GM10248 (cell line): Measurements from ENCODE around the gene MPPED2.

Experiments
- CTCF ChIA-PET: fragments of 300-600 bp; sonication (Branson Sonifier 250); formaldehyde crosslinking; extraction: SDS; loops from one replicate; lab custom pipeline; 2021; ENCODE audit warnings: antibody characterized with exemption; lab: Yijun Ruan, JAX
- POLR2A ChIA-PET: fragments of 350-650 bp; sonication (Branson Sonifier 250); formaldehyde crosslinking; extraction: SDS; loops from one replicate; lab custom pipeline; 2020; ENCODE audit warnings: antibody characterized with exemption; lab: Yijun Ruan, JAX
- DNase-seq: peaks from one replicate; pipeline ENCODE4 v3.0.0; 2012; ENCODE audit errors: extremely low spot score
- CTCF ChIP-seq: IDR thresholded peaks from 2 replicates; pipeline ENCODE4 v1.5.1; 2012; ENCODE audit warnings: mild to moderate bottlenecking, low read depth; ENCODE audit errors: extremely low read depth, missing control alignments, control extremely low read depth

The MPPED2 gene

GRCh38 chr11:30377347-30377746 is 208.8 kb downstream of the MPPED2 start:
- DNase-seq = no peak
- no peak for TF ChIP-seq CTCF
- ChIA-PET CTCF (interaction anchor here (0.7 to 1.5 kb wide), 4 partner anchors 10 to 518 kb away, joined by 3 to 4 read pairs (median 3); no protein-coding TSS in a partner anchor), POLR2A (no interaction called here)

DNA sequence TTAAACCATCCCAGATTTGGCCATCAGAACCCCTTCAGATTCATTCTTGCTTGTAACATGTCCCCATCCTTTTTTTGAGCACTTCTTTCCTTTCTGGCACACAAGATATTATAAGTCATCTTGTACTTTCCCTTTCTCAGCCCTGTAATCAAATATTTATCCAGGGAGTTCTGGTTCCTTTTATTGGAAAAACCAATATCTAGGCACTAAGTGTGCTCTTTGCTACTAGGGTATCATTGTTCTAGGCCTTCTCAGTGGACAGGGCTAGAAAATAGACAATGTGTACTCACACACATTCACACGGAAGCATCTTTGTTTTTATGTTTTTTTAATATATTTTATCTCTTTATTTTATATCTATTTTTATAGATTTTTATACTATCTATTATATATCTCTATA is 216.0 kb downstream of the MPPED2 start:
- DNase-seq = no peak
- ChIA-PET POLR2A (no interaction called here), CTCF (no interaction called here)
- TF ChIP-seq CTCF = no peak

DNA sequence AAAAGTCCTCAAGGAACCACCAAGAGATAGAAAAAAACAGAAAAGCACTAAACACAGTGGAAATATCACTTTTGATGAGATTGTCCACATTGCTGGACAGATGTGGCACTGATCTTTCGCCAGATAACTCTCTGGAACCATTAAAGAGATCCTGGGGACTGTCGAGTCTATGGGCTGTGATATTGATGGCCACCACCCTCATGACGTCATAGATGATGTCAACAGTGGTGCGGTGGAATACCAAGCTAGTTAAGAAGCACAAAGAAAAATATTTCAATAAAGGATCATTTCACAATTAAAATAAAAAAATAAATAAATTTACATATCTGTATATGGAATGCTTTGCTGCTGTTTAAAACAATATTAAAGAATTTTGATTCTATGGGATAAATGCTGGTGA is 217.8 kb downstream of the MPPED2 start:
- ChIA-PET CTCF (no interaction called here), POLR2A (no interaction called here)
- TF ChIP-seq CTCF = no peak
- no peak for DNase-seq

GRCh38 chr11:30365793-30366517 is 220.2 kb downstream of the MPPED2 start:
- no peak for DNase-seq
- ChIA-PET POLR2A (no interaction called here), CTCF (interaction anchor here (0.6 to 2.2 kb wide), 5 partner anchors 9 to 236 kb away, joined by 3 to 7 read pairs (median 3); no protein-coding TSS in a partner anchor)
- no peak for TF ChIP-seq CTCF

- no peak for TF ChIP-seq CTCF
- ChIA-PET POLR2A (no interaction called here), CTCF (interaction anchor here (1.0 to 2.2 kb wide), 4 partner anchors 10 to 20 kb away, joined by 3 to 7 read pairs (median 5); no protein-coding TSS in a partner anchor)
- no peak for DNase-seq
Observed at GRCh38 chr11:30364837-30365482, 221.2 kb downstream of the MPPED2 start.

DNA sequence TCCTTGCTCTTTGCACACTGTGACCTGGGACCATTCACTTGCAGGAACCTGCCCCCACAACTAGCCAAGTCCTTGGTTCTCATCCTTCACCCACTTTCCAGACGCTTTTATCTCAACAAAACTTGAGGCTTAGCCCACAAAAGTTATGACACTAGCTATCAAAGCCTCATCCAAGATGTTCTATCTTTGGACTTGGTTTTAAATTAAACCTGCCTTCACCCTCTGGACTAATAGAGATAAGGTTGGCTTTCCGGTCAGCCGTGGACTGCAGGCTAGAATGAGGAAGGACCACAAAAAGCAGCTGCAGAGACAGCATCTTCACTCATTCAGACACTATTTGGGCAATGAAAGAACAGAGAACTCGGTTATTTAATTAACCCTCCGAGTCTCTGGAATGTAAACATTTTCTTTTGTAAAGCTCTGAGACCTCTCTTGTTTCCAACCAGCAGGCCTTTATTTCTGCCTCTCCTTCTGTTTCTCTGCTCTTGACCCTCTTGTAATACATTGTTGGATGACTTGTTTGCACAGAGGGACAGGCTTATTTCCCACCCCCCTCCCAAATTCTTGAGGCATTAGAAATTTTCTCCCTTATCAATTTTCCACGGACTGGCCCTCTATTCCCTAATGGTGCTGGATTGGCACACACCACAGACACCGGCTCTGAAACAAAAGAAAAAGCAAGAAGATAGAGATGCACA is 221.9 kb downstream of the MPPED2 start:
- no peak for DNase-seq
- ChIA-PET POLR2A (no interaction called here), CTCF (interaction anchor here (1.0 to 2.2 kb wide), 3 partner anchors 10 to 19 kb away, joined by 3 to 7 read pairs (median 5); no protein-coding TSS in a partner anchor)
- TF ChIP-seq CTCF = no peak
